HG03521 (cell line): ENCODE data around the gene MYH11.
"Not testable (repeated sequence)": the region's sequence is repeated elsewhere in the genome, so short reads cannot be mapped to it uniquely, and the experiment has no call there.

Experiments
- ATAC-seq: cut with Tn5 transposase; IDR thresholded peaks from one replicate; pipeline ENCODE4 v1.9.1; 2021; ENCODE audit warnings: mild to moderate bottlenecking, moderate library complexity; ENCODE audit not compliant: unreplicated experiment

MYH11 gene

DNA sequence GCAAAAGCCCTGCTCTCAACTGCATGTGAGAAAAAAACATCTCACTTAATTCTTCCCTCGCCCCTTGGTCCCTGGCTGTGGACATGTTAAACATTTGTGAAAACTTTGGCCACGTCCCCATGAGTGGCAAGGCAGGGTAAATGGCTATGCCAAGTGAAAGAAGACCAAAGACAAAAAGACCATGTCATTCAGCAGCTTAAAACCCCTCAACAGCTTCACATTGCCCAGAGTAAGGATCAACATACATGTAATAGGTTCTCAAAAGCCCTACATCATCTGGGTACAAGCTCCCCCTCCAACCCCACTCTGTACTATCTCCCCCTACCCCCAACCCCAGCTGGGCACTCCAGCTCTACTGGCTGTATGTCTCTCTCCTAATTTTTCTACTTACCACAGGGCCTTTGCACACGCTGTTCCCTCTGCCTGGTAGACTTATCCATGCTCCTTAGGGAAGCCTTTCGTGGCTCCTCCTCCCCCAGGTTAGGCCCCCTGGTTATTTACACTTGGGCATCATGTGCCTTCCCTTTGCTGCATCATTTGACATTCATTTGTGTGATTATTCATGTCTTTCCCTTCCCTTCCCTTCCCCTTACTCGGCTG is 131.1 kb downstream of the MYH11 start:
- ATAC-seq, result no peak

DNA sequence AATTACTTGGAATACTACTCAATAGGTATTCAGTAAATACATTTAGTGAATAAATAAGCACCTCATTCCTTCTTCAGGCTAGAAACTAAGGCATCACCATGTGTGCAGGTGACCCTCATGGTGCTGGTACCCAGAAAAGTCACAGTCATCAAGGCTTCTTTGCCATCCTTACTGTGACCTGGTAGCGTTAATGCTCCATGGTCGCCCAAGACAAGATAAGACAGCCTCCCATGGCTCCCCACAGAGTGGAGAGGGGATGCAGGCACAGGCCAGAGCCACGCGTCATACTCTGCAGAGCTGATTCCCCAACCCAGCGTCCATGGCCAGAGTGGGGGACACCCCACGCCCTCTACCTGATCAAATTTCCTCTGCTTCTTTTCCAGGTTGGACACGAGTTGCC is 133.0 kb downstream of the MYH11 start:
- no peak for ATAC-seq

DNA sequence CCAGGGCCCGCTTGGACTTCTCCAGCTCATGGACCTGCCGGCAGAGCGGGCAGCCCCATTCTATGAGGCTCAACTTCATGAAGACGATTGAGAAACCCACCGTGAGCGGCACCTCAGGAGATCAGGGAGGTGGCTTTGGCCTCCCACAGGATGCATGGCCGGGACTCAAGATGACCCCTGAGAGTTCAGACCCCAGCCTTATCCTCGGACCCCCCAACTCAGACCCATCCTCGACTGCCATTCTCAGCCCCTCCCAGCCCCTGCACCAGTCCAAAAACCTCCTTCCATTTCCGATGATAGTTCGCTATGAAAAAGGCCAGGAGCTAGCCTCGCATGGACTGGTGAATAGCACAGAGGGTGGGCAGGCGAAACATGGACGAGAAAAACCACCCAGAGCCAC is 135.8 kb downstream of the MYH11 start:
- no peak for ATAC-seq

DNA sequence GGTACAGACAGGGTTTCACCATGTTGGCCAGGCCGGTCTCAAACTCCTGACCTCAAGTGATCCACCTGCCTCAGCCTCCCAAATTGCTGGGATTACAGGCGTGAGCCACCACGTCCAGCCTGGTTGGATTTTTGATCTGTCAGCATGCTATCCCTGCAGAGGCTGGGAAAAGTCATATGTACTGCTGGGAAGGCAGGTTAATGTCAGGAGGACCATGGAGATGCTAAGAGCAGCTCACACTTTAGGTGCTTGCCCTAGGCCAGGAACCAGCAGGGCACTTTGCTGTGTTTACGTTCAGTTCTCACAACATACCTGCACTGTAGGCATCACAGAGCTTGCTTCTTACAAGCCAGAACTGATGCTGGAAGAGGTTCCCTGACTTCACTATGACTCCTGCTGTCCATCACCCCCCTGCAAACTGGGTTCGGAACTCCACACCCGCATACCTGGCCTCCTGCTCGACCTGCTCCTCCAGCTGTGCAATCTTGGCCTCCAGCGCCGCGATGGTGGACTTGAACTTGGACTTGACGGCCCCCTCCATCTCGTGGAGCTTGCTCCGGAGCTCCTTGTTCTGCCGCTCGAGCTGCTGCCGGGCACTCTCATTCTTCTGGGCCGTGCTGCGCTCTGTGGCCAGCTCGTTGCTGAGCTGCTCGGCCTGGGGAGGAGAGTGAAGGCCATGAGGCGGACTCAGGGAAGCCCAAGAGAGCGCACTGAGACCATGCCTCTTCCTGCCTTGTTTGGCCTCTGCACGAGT is 140.0 kb downstream of the MYH11 start:
- ATAC-seq, result no peak

DNA sequence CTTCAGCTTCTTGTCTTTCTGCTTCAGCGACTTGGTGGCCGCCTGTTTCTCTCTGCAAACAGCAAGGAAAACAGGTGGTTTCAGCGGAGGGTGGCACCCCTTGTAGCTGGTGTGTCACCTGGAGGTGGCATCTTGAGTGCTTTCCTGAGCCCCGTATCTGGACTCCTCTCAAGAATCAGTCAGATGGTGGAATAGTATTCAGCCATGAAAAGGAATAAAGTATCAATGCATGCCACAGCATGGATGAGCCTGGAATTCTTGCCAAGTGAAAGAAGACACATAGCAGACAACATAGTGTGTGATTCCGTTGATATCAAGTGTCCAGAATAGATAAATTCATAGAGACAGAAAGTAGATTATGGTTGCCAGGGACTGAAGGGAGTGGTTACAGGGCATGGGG is 141.6 kb downstream of the MYH11 start:
- ATAC-seq, result no peak

DNA sequence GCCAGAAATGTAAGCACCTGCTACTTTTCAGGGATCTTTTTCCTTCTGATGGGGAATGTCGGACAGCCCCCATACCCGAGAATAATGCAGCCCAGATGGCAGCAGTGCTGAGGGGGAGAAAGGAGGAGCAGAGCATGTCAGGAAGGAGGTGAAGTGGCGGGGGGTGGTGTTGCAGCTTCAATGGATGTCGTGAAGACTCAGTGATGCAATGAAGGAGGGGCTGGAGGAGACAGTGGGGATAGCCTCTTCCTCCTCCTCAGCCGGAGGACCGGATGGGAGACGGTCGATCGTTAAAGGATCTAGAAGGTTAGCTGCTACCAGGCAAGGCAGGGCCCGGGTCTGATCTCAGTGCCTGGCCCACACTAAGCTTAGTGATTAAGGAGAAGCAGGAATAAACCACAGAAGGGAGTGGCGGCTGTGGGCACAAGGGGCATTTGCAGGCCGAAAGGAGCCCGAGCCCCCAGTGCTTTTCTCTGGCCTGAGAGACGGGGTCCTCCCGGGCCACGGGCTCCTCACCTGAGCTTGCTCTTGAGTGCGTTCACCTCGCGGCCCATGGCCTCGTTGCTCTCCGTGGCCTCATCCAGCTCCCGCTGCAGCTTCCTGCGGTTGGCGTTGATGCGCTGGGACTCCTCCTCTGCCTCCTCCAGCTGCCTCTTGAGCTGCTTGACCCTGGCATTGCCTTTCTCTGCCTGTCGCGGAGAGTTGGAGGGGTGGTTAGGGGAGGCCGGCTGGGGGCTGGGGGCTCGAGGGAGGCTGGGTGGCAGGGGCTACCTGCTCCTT is 142.2 kb downstream of the MYH11 start:
- no peak for ATAC-seq

DNA sequence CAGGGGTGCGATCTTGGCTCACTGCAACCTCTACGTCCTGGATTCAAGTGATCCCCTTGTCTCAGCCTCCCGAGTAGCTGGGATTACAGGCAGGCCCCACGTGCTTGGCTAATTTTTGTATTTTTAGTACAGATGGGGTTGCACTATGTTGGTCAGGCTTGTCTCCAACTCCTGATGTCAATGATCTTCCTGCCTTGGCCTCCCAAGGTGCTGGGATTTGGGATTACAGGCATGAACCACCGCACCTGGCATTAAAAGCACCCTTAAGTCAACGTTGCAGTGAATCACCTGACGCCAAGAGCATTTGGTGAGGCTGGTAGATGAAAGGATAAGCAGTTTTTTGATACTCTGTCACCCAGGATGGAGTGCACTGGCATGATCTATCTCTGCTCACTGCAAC is 147.8 kb downstream of the MYH11 start:
- ATAC-seq, result no peak

DNA sequence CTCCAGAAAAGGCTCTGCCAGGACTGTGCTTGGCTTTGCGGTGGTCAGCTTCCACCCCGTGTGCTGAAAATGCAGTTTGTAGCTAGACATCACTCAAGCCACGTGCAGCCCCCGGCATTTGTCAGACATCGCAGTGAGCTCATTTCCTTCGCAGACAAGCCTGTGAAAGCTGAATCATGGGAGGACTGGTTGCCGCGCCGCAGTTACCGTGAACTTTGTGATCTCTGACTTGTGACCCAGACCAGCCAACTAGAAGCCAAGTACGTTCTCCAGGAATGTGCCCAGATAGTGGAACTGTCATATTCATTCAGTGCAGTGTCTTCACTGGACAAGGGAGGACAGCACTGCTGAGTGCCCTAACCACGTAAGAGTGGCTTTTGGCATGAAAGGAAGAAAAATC is 148.7 kb downstream of the MYH11 start:
- ATAC-seq, result no peak

DNA sequence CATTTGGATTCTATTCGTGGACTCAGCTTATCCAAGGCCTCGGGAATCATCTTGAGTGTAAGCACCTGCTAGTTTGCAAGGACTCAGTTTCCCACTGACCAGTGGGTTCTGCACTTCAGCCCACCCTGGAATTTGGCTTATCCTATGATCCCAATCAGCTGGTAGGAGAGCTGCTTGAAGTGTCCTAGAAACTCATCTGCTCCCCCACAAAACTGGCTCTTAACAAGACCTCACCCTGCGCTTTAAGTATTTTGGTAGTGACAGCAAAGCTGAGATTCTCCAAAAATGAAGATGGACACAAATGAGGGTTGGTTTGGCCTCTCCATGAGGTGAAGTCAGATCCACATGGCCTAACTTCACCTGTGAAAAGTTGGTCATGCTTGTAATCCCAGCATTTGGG is 149.5 kb downstream of the MYH11 start:
- ATAC-seq, result no peak

DNA sequence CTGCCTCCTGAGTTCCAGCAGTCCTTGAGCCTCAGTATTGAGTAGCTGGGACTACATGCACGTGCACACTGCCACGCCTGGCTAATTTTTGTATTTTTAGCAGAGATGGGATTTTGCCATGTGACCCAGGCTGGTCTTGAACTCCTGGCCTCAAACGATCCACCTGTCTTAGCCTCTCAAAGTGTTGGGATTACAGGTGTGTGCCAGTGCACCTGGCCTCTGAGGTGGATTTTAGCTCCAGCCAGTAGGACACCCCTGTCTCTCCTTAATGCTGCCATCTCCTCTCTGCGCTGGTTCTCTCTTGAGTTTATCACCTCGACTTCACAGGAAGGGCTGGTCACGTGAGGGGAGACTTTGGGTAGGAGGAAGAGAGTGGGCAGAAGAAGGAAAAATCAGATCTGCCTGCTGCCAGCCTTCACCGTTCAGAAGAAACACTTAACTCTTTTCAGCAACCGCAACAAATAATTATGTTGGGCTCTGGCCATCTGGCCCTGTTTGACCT is 151.7 kb downstream of the MYH11 start:
- no peak for ATAC-seq

DNA sequence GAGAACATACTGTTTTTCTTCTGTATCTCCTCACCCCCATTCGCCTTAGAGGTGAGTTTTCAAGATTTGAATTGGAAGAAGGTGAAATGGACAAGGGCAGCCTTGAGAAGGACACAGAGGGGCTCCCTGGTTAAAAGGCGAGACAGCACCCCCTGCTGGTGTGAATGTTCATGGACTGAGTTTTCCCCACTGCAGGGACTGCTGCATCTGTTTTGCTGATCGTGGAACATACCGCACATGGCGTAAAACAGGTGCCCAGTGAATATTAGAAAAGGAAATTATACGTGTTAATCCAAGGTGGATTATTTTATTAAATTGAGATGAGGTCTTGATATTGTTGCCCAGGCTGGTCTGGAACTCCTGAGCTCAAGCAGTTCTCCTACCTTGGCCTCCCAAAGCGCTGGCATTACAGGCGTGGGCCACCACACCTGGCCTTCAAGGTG is 152.3 kb downstream of the MYH11 start:
- ATAC-seq, result no peak

DNA sequence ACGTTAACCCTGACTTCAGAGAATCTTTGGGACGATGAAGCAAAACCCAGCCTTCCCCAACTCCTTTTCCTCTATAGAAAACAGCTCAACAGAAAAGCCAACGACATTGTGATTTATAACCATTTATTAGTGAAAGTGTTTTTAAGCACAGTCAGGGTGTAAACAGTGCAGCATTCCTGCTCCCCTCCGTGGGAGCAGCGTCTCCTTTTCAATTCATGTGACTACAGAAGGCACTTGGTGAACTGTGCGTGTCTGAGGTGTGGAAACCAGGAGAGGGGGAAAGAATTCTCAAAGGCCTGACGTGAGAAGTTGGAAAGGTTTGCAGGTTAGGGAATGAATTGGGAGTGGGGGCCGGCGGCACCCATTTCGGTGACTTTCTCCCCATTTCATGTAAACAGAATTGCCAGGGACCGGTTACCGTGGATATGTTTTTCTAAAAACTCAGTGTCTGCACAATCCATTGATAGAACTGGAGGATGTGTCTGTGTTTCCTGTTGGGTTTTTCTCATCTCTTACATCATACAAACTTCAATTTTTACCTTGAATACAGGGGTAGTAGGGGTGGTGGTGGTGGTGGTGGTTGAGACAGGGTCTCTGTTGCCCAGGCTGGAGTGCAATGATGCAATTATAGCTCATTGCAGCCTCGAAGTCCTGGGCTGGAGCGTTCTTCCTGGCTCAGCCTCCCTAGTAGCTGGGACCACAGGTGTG is 153.6 kb downstream of the MYH11 start:
- no peak for ATAC-seq

DNA sequence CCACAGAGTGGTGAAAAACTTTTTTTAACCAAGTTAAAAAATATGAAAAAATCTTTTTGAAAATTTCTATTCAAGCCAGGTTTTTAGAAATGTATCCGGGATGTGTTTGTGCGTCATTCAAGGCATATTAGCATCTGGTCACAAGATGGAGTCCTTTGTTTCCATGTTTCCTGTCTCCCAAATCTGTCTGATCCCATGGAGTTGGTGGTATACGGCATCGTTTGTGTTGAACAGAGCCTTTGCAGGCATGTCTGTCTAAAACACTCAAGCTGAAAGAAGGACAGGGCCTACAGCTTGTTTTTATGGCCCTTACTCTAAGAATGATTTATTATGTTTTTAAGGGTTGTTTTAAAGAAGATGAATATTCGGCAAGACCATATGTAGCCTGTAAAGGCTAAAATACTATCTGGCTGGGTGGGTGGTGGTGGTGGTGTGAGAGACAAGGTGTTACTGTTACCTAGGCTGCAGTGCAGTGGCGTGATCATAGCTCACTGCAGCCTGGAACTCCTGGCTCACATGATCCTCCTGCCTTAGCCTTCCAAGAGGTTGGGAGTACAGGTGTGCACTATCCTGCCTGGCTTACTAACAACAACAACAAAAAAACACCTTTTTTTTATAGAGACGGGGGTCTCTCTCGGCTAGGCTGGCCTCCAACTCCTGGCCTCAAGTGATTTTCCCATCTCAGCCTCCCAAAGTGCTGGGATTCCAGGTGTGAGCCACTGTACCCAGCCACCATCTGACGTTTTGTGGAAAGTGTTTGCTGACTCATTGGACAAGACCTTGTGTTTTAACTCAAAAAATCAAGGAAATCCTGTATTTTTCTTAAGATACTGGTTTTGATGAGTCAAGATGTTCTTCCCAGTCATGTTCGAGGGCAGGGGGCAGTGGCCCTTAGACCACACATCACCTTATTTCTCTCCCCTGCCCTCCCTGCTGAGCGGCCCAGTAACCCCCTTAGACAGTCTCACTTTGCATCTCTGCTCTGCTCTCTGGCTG is 154.6 kb downstream of the MYH11 start:
- ATAC-seq, result no peak

DNA sequence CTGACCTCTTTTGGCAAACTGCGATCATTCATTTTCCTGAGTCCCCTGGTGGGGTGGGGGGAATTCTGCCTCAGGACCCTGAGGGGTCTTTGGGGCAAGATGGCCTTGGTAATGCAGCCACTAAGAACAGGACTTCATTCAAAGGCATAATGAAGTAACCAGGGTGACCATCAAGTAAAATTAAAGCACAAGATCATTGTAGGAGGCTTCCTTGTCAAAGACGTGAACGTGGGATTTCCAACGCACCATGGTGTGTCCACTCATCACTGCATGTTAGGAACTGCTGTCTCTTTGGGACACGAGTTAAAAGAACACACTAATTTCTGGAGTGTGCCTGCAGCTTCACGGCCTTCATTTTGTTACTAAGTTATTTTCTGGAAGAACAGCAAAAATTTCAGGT is 155.5 kb downstream of the MYH11 start:
- no peak for ATAC-seq

DNA sequence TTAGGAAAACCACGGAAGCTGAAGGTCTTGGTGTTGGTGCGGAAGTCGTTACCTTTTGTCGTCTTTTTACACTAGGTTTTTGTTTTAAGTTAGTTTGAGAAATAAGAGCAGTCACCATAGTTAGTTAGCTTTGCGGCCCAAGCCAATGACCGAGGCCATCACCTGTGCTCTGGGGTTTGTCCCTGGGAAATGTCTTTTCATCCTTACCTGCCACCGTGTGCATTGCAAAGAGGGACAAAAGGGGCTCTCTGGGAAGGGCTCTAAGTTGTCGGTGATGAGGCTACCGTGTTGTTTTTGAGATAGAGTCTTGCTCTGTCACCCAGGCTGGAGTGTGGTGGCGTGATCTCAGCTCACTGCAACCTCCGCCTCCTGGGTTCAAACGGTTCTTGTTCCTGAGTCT is 157.0 kb downstream of the MYH11 start:
- no peak for ATAC-seq

DNA sequence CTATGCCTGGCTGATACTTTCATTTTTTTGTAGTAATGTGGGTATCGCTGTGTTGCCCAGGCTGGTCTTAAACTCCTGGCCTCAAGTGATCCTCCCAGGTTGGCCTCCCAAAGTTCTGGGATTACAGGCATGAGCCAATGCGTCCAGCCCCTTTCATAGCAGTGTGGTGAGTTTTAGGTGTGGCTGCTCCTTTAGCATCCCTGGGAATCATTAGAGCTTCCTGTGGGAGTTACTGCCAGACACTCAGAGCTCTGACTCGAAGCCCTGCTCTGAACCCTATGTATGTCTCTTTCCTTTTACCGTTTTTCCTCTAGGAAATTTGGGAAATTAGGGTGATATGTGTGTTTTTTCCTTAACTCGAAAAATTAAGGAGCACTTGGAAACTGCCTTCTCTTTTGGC is 162.3 kb downstream of the MYH11 start:
- ATAC-seq, result no peak

DNA sequence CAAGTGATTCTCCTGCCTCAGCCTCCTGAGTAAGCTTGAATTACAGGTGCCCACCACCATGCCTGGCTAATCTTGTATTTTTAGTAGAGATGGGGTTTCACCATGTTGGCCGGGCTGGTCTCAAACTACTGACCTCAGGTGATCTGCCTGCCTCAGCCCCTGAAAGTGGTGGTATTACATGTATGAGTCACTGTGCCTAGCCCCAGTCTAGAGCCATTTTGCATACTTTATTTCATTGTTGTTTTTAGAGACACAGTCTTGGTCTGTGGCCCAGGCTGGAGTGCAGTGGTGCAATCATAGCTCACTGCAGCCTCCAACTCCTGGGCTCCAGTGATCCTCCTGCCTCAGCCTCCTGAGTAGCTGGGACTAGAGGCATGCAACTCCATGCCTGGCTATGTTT is 164.3 kb downstream of the MYH11 start:
- ATAC-seq, result not testable (repeated sequence)

DNA sequence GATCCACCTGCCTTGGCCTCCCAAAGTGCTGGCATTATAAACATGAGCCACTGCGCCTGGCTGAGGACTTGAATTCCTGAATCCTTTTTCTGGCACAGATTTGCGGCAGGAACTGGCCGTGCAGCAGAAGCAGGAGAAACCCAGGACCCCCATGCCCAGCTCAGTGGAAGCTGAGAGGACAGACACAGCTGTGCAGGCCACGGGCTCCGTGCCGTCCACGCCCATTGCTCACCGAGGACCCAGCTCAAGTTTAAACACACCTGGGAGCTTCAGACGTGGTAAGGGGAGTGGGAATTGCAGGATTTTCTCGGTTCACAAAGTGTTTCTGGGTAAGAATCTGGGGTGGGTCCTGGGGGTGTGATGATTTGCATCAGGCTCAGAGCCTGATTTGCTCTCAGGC is 165.8 kb downstream of the MYH11 start:
- ATAC-seq, result no peak

DNA sequence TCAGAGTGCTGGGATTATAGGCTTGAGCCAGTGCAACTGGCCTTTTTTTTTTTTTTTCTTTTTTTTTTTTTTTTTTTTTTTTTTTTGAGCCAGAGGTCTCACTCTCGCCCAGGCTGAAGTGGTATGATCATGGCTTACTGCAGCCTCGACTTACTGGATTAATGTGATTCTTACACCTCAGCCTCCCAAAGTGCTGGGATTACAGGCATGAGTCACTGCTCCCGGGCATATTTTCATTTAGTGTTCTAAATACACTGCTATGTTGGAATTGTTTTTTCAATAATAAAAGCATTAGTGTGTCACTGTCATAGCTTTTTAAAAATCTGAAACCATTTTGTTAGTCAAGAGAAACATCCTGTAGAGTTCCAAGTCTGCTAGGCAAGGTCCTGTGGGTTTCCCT is 166.5 kb downstream of the MYH11 start:
- no peak for ATAC-seq

DNA sequence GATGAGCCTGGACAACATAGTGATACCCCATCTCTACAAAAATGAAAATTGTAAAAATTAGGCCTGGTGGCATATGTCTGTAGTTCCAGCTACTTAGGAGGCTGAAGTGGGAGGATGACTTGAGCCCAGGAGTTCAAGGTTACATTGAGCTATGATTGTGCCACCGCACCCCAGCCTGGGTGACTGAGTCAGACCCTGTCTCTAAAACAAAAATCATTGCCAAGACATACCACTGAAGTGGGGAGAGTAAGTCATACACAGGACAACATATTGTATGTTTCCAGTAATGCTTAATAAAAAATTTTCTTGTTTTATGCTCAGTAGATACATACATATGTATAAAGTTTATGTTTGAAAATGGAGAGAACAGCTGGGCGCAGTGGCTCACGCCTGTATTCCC is 167.5 kb downstream of the MYH11 start:
- ATAC-seq, result no peak
